KMS-11 (cell line): Measurements from ENCODE around the gene ATP13A2.

Experiments
- H2AFZ ChIP-seq: fragments of 200-600 bp; sonication (generic); 2 replicates; pipeline ENCODE4 v1.6.1; 2016; ENCODE audit warnings: antibody characterized with exemption, mixed run types, low read depth
- H3K27ac ChIP-seq: fragments of 200-600 bp; sonication (generic); 2 replicates; pipeline ENCODE4 v1.6.1; 2016; ENCODE audit warnings: mild to moderate bottlenecking, mixed run types
- H3K27me3 ChIP-seq: fragments of 200-600 bp; sonication (generic); 2 replicates; pipeline ENCODE4 v1.6.1; 2017; ENCODE audit warnings: mild to moderate bottlenecking, low read depth, mixed run types, moderate library complexity; ENCODE audit not compliant: insufficient read depth
- H3K36me3 ChIP-seq: fragments of 200-600 bp; sonication (generic); 2 replicates; pipeline ENCODE4 v1.6.1; 2017; ENCODE audit warnings: mild to moderate bottlenecking, mixed run types; ENCODE audit not compliant: insufficient read depth
- H3K4me1 ChIP-seq: fragments of 200-600 bp; sonication (generic); 2 replicates; pipeline ENCODE4 v1.6.1; 2016; ENCODE audit warnings: mild to moderate bottlenecking, low read depth, mixed run types; ENCODE audit not compliant: poor library complexity, severe bottlenecking
- H3K4me2 ChIP-seq: fragments of 200-600 bp; sonication (generic); 2 replicates; pipeline ENCODE4 v1.7.0; 2016; ENCODE audit warnings: mild to moderate bottlenecking, mixed run types
- H3K4me3 ChIP-seq: fragments of 200-600 bp; sonication (generic); IDR thresholded peaks from 2 replicates; pipeline ENCODE4 v1.6.1; 2017; ENCODE audit warnings: low read depth, low read length, mixed read lengths; ENCODE audit not compliant: insufficient read depth
- H3K79me2 ChIP-seq: fragments of 200-600 bp; sonication (generic); 2 replicates; pipeline ENCODE4 v1.6.1; 2016; ENCODE audit warnings: low read depth, mixed run types; ENCODE audit not compliant: insufficient read depth
- H3K9ac ChIP-seq: fragments of 200-600 bp; sonication (generic); 2 replicates; pipeline ENCODE4 v1.6.1; 2016; ENCODE audit warnings: mild to moderate bottlenecking, mixed run types
- H4K20me1 ChIP-seq: fragments of 200-600 bp; sonication (generic); 2 replicates; pipeline ENCODE4 v1.6.1; 2016; ENCODE audit warnings: mild to moderate bottlenecking, mixed run types; ENCODE audit not compliant: insufficient read depth
- TF ChIP-seq, protein P1 (sequence below): fragments of 200-600 bp; sonication (generic); conservative IDR thresholded peaks from 2 replicates; pipeline ENCODE4 v1.6.1; 2017; ENCODE audit warnings: low read depth, mild to moderate bottlenecking, antibody characterized with exemption, low read length, moderate library complexity, mixed read lengths

ATP13A2 gene

DNA sequence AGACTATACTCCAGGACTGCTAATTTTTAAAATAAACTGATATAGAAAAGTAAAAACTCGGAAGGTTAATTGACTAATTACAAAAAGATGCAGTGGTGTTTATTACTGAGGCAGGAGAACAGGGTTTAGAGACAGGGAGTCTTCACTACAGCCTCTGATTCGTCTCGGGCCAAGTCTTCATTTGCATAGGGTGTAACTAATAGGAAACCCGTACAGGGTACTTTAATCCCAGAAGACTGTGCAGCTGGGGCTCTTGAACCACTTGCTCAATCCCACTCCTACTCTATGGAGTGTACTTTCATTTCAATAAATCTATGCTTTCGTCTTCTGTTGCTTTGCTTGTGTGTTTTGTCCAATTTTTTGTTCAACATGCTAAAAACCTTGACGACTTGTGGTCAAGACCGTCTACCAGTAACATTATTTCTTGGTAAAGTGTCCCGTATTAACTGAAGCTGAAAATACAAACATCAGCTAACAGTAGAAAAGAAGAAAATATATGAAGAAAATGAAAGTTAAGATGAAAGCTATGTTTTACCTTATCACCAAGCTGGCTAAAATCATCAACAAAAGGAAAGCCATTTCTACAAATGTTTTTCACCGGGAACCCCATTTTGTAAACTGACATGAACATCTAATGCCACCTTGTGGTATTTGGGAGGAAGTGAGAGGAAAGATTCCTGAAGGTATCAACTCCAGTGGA is 34.1 kb upstream of the ATP13A2 start:
- Histone ChIP-seq H3K79me2 (peaks cover 29% of the 10 kb centered on the region), H3K9ac (no peak overlapping the region), H4K20me1 (no peaks in the 10 kb centered on the region), H3K4me3 (no peak overlapping the region), H3K4me1 (peaks cover 45% of the 10 kb centered on the region), H2AFZ (no peak overlapping the region), H3K36me3 (0 out of 2 replicates have a peak, but pooled peaks cover 4% of the 10 kb centered on the region), H3K4me2 (peak overlapping the region; percentile 58; the same call in 1 of the 2 replicates), H3K27me3 (no peaks in the 10 kb centered on the region), H3K27ac (peak overlapping the region; percentile 27; the same call in 1 of the 2 replicates)
- TF ChIP-seq, protein P1, sequence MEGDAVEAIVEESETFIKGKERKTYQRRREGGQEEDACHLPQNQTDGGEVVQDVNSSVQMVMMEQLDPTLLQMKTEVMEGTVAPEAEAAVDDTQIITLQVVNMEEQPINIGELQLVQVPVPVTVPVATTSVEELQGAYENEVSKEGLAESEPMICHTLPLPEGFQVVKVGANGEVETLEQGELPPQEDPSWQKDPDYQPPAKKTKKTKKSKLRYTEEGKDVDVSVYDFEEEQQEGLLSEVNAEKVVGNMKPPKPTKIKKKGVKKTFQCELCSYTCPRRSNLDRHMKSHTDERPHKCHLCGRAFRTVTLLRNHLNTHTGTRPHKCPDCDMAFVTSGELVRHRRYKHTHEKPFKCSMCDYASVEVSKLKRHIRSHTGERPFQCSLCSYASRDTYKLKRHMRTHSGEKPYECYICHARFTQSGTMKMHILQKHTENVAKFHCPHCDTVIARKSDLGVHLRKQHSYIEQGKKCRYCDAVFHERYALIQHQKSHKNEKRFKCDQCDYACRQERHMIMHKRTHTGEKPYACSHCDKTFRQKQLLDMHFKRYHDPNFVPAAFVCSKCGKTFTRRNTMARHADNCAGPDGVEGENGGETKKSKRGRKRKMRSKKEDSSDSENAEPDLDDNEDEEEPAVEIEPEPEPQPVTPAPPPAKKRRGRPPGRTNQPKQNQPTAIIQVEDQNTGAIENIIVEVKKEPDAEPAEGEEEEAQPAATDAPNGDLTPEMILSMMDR: peak; percentile 72

DNA sequence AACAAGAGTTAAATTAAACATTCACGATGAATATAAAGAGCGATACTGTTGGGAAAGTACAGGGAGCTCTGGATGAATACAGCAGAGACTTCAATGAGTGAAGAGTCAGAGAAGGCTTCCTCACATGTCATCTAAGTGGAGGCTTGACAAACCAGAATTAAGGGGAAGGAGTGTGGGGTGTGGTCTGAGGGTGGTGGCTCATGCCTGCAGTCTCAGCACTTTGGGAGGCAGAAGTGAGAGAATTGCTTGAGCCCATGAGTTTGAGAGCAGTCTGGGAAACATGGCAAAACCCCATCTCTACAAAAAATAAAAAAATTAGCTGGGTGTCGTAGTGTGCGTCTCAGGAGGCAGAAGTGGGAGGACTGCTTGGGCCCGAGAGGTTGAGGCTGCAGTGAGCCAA is 33.4 kb upstream of the ATP13A2 start:
- peaks cover 51% of the 10 kb centered on the region for H3K4me1 ChIP-seq
- no peak overlapping the region for H3K9ac ChIP-seq
- H3K36me3 ChIP-seq: 0 out of 2 replicates have a peak, but pooled peaks cover 4% of the 10 kb centered on the region
- H3K4me3 ChIP-seq: no peak overlapping the region
- no peaks in the 10 kb centered on the region for H4K20me1 ChIP-seq
- TF ChIP-seq, protein P1: no peak
- peaks cover 22% of the 10 kb centered on the region for H3K79me2 ChIP-seq
- no peak overlapping the region for H3K27ac ChIP-seq
- peak overlapping the region; percentile 58; the same call in 1 of the 2 replicates for H3K4me2 ChIP-seq
- H3K27me3 ChIP-seq: no peaks in the 10 kb centered on the region
- H2AFZ ChIP-seq: no peak overlapping the region

GRCh38 chr1:17043676-17044075 is 31.9 kb upstream of the ATP13A2 start:
- TF ChIP-seq, protein P1: no peak
- Histone ChIP-seq H3K4me2 (no peak overlapping the region), H3K9ac (no peak overlapping the region), H3K4me3 (no peak overlapping the region), H3K36me3 (0 out of 2 replicates have a peak, but pooled peaks cover 4% of the 10 kb centered on the region), H3K4me1 (peaks cover 54% of the 10 kb centered on the region), H3K79me2 (peaks cover 15% of the 10 kb centered on the region), H3K27ac (no peak overlapping the region), H3K27me3 (no peaks in the 10 kb centered on the region), H2AFZ (no peak overlapping the region), H4K20me1 (no peaks in the 10 kb centered on the region)

GRCh38 chr1:17040135-17040534 is 28.4 kb upstream of the ATP13A2 start:
- peaks cover 35% of the 10 kb centered on the region for H3K4me1 ChIP-seq
- H3K27me3 ChIP-seq: no peaks in the 10 kb centered on the region
- peak overlapping the region; percentile 16; the same call in 1 of the 2 replicates for H3K4me2 ChIP-seq
- no peaks in the 10 kb centered on the region for H4K20me1 ChIP-seq
- H2AFZ ChIP-seq: no peak overlapping the region
- TF ChIP-seq, protein P1: no peak
- no peak overlapping the region; the same call in 1 of the 2 replicates for H3K27ac ChIP-seq
- H3K9ac ChIP-seq: no peak overlapping the region
- H3K4me3 ChIP-seq: no peak overlapping the region
- H3K79me2 ChIP-seq: peaks cover 11% of the 10 kb centered on the region
- 0 out of 2 replicates have a peak, but pooled peaks cover 4% of the 10 kb centered on the region for H3K36me3 ChIP-seq
